K562 (cell line): Measurements from ENCODE around the gene NUP107. TPM values are rescaled to one million over a fixed set of nuclear protein-coding genes. Genes with fewer than 3 reads are reported as not detected.

Source experiments
- ATAC-seq: fragments of 200-7000 bp; cut with Tn5 transposase; 3 replicates; pipeline ENCODE4 v1.9.1; 2020; ENCODE audit warnings: moderate library complexity
- BruUV-seq: library from RNA; stranded (reverse); fragments of 400-500 nt; replicated peaks from 2 replicates; lab custom pipeline; 2021; lab: Mats Ljungman, UMichigan
- CTCF ChIA-PET: fragments of 300-600 bp; formaldehyde crosslinking; extraction: SDS; loops from one replicate; lab custom pipeline; 2021; ENCODE audit warnings: low intra/inter-chr PET ratio; lab: Yijun Ruan, JAX
- POLR2A ChIA-PET: fragments of 300-600, 350-650 bp; sonication (Branson Sonifier 250); formaldehyde crosslinking; extraction: SDS; loops from one replicate; lab custom pipeline; 2021; ENCODE audit warnings: antibody characterized with exemption, inconsistent platforms; lab: Yijun Ruan, JAX
- DNase-seq, 4 experiments: peaks; one replicate each; pipeline versions ENCODE4 v3.0.0 to v3.0.0-alpha.2; 2011 to 2018; ENCODE audit warnings: low spot score in 3 of 4, mixed read lengths in 3 of 4; ENCODE audit errors: extremely low read depth in 1 of 4
- FAIRE-seq: peaks from 2 replicates; lab custom pipeline; 2011; peaks lifted over from hg19 to GRCh38; lab: Jason Lieb, UNC
- H2AFZ ChIP-seq: 2 replicates; pipeline ENCODE4 v1.6.0; 2011; ENCODE audit warnings: low read depth, low read length, control low read depth, inconsistent platforms
- H3K27ac ChIP-seq: fragments of 200-600 bp; 3 replicates; pipeline ENCODE4 v1.8.0; 2011; ENCODE audit warnings: low read depth, mild to moderate bottlenecking, control low read depth, inconsistent platforms, low read length, moderate library complexity, mixed read lengths; ENCODE audit errors: extremely low read depth
- H3K27me3 ChIP-seq, 2 experiments: fragments of 300-600 bp in 1 of 2; 2 replicates in 1 of 2; 3 replicates in 1 of 2; pipeline versions ENCODE4 v1.6.0 to v1.8.0; 2011; ENCODE audit warnings: inconsistent platforms in 2 of 2, low read length in 2 of 2, mild to moderate bottlenecking in 1 of 2, mixed read lengths in 1 of 2, moderate library complexity in 1 of 2; ENCODE audit not compliant: control insufficient read depth in 2 of 2, insufficient read depth in 2 of 2
- H3K36me3 ChIP-seq: fragments of 300-600 bp; 3 replicates; pipeline ENCODE4 v1.8.0; 2011; ENCODE audit warnings: mild to moderate bottlenecking, low read length, inconsistent platforms; ENCODE audit not compliant: control insufficient read depth, insufficient read depth
- H3K4me1 ChIP-seq, 2 experiments: fragments of 200-600 bp in 1 of 2; replicated peaks in 1 of 2; 2 replicates in 1 of 2; 3 replicates in 1 of 2; pipeline versions ENCODE4 v1.5.1 to v1.8.0; 2011; ENCODE audit warnings: inconsistent platforms in 2 of 2, low read length in 2 of 2, mild to moderate bottlenecking in 1 of 2, mixed read lengths in 1 of 2, moderate library complexity in 1 of 2; ENCODE audit not compliant: control insufficient read depth in 2 of 2, insufficient read depth in 2 of 2
- H3K4me2 ChIP-seq: 2 replicates; pipeline ENCODE4 v1.6.1; 2011; ENCODE audit warnings: low read length, control low read depth, inconsistent platforms, mixed read lengths; ENCODE audit not compliant: insufficient read depth
- H3K4me3 ChIP-seq: fragments of 200-600 bp; sonication (generic), shearing (Covaris generic); 2 replicates; pipeline ENCODE4 v1.5.1; 2016; ENCODE audit warnings: control low read depth, inconsistent platforms
- H3K79me2 ChIP-seq: fragments of 200-600 bp; 3 replicates; pipeline ENCODE4 v1.8.0; 2011; ENCODE audit warnings: low read length, inconsistent platforms; ENCODE audit not compliant: control insufficient read depth, insufficient read depth
- H3K9ac ChIP-seq, 2 experiments: 2 replicates each; pipeline versions ENCODE4 v1.6.0 to v1.6.1; 2011; ENCODE audit warnings: low read depth in 2 of 2, low read length in 2 of 2, control low read depth in 1 of 2, inconsistent platforms in 1 of 2, mild to moderate bottlenecking in 1 of 2, mixed read lengths in 1 of 2; ENCODE audit not compliant: insufficient read depth in 1 of 2
- H3K9me1 ChIP-seq: one replicate; pipeline ENCODE4 v1.6.0; 2011; ENCODE audit warnings: inconsistent platforms, mild to moderate bottlenecking, low read length, moderate library complexity; ENCODE audit not compliant: control insufficient read depth, insufficient read depth
- H3K9me3 ChIP-seq: replicated peaks from 2 replicates; pipeline ENCODE4 v1.5.1; 2011; ENCODE audit warnings: low read depth, low read length, inconsistent platforms; ENCODE audit not compliant: control insufficient read depth, insufficient read depth
- H4K20me1 ChIP-seq: replicated peaks from 2 replicates; pipeline ENCODE4 v1.6.1; 2011; ENCODE audit warnings: low read length, inconsistent platforms, mixed read lengths; ENCODE audit not compliant: control insufficient read depth, insufficient read depth
- EP400 ChIP-seq: fragments of 450-650 bp; IDR thresholded peaks from 2 replicates; pipeline ENCODE4 v1.6.1; 2017; ENCODE audit warnings: antibody characterized with exemption, mild to moderate bottlenecking, moderate library complexity
- ERF ChIP-seq: fragments of 450-650 bp; formaldehyde crosslinking; IDR thresholded peaks from 2 replicates; pipeline ENCODE4 v1.4.0; 2020; ENCODE audit warnings: mild to moderate bottlenecking, mixed read lengths
- FOSL1 ChIP-seq: fragments of 200-800 bp; sonication (Bioruptor generic); conservative IDR thresholded peaks from 2 replicates; pipeline ENCODE4 v1.6.1; 2016; ENCODE audit warnings: missing genetic modification characterization, missing compliant biosample characterization
- GABPB1 ChIP-seq: sonication (generic); formaldehyde crosslinking; IDR thresholded peaks from 2 replicates; pipeline ENCODE4 v1.8.0; 2022; ENCODE audit warnings: mild to moderate bottlenecking, missing genetic modification reagents
- JUN ChIP-seq, 2 experiments: sonication (generic) in 1 of 2; formaldehyde crosslinking in 1 of 2; IDR thresholded peaks; 2 replicates each; pipeline versions ENCODE4 v1.6.1 to v1.8.0; 2012 to 2022; ENCODE audit warnings: borderline replicate concordance in 2 of 2, mild to moderate bottlenecking in 2 of 2, improper control_type of control experiment in 1 of 2, low read depth in 1 of 2, low read length in 1 of 2, missing genetic modification reagents in 1 of 2
- KAT7 ChIP-seq: sonication (generic); formaldehyde crosslinking; IDR thresholded peaks from 2 replicates; pipeline ENCODE4 v1.8.0; 2022; ENCODE audit warnings: missing genetic modification reagents, mild to moderate bottlenecking, borderline replicate concordance
- MCM7 ChIP-seq, 2 experiments: fragments of 450-650 bp; IDR thresholded peaks; 2 replicates each; pipeline ENCODE4 v1.6.1; 2016 to 2018
- NCOR1 ChIP-seq: fragments of 450-650 bp; IDR thresholded peaks from 2 replicates; pipeline ENCODE4 v1.6.1; 2016; ENCODE audit warnings: mild to moderate bottlenecking, moderate library complexity
- NFXL1 ChIP-seq: fragments of 450-650 bp; formaldehyde crosslinking; IDR thresholded peaks from 2 replicates; pipeline ENCODE4 v1.4.0; 2021; ENCODE audit warnings: mild to moderate bottlenecking
- SIN3A ChIP-seq, 2 experiments: fragments of 150-350 bp in 1 of 2; IDR thresholded peaks; 2 replicates each; pipeline ENCODE4 v1.6.1; 2011 to 2016; ENCODE audit warnings: borderline replicate concordance in 2 of 2, low read depth in 2 of 2, low read length in 2 of 2, mild to moderate bottlenecking in 2 of 2, moderate library complexity in 2 of 2; ENCODE audit not compliant: control insufficient read depth in 1 of 2
- TBL1XR1 ChIP-seq, 2 experiments: IDR thresholded peaks; 2 replicates each; pipeline ENCODE4 v1.6.1; 2012; ENCODE audit warnings: improper control_type of control experiment in 2 of 2, low read length in 2 of 2, mild to moderate bottlenecking in 1 of 2
- TCF7L2 ChIP-seq: fragments of 150-350 bp; IDR thresholded peaks from 2 replicates; pipeline ENCODE4 v1.6.1; 2016; ENCODE audit warnings: low read depth, mild to moderate bottlenecking, low read length, moderate library complexity
- TCFL5 ChIP-seq: fragments of 250-450 bp; sonication (Bioruptor Pico); conservative IDR thresholded peaks from 2 replicates; pipeline ENCODE4 v1.6.1; 2021; ENCODE audit warnings: mild to moderate bottlenecking, moderate library complexity, matching md5 sums
- ZNF133 ChIP-seq: fragments of 250-450 bp; sonication (Bioruptor Pico); IDR thresholded peaks from 2 replicates; pipeline ENCODE4 v1.4.0; 2020; ENCODE audit warnings: mild to moderate bottlenecking
- ZNF184 ChIP-seq: sonication (generic); formaldehyde crosslinking; IDR thresholded peaks from 2 replicates; pipeline ENCODE4 v1.5.0; 2020; ENCODE audit warnings: missing genetic modification reagents
- ZNF445 ChIP-seq: fragments of 250-450 bp; sonication (Bioruptor Pico); IDR thresholded peaks from 2 replicates; pipeline ENCODE4 v1.4.0; 2020; ENCODE audit warnings: low read depth, mild to moderate bottlenecking, moderate library complexity
- ZNF551 ChIP-seq: fragments of 250-450 bp; sonication (Bioruptor Pico); IDR thresholded peaks from 2 replicates; pipeline ENCODE4 v1.5.0; 2021; ENCODE audit warnings: mild to moderate bottlenecking, moderate library complexity
- WGBS: fragments of 100-300 bp; shearing (Covaris generic); methylation state at CpG from one replicate; pipeline ENCODE4 v1.1.6; 2016; ENCODE audit warnings: low coverage, mixed read lengths; ENCODE audit not compliant: insufficient coverage; ENCODE audit errors: missing lambda C conversion rate; 5-methylcytosine and 5-hydroxymethylcytosine counted together
- in situ Hi-C: fragments of 300-500 bp; cut with MboI; formaldehyde crosslinking; loops from 4 replicates; pipeline ENCODE4 v1.15.0; 2018; ENCODE audit warnings: inconsistent platforms, mixed read lengths
- intact Hi-C: fragments of 100-400 bp; cut with micrococcal nuclease; formaldehyde crosslinking; loops from 2 replicates; pipeline ENCODE4 v1.14.2; 2022
- polyA plus RNA-seq, 8 experiments: library from polyadenylated mRNA; depleted of rRNA in 4 of 8; stranded (reverse) in 5 of 8; unstranded in 3 of 8; fragments of >200 nt; fragmentation: Nextera tagmentation in 2 of 8; fragmentation: Illumina TruSeq in 1 of 8; extraction: Ambion mirVana in 2 of 8; extraction: Trizol in 1 of 8; gene quantifications; 2 replicates each; pipeline versions ENCODE4 v1.2.1 to v1.2.3, GENCODE V29; 2011 to 2014; ENCODE audit warnings: inconsistent platforms in 1 of 8, missing spikeins in 1 of 8
- total RNA-seq, 7 experiments: library from RNA; depleted of rRNA in 6 of 7; stranded (reverse); fragments of >200 nt in 6 of 7; fragmentation: Illumina TruSeq in 2 of 7; extraction: Trizol in 2 of 7; gene quantifications; 2 replicates each; pipeline versions ENCODE4 v1.2.1 to v1.2.3, GENCODE V29; 2011 to 2021; ENCODE audit warnings: low replicate concordance in 1 of 7
- TF ChIP-seq, protein P1 (sequence below): fragments of 450-650 bp; IDR thresholded peaks from 2 replicates; pipeline ENCODE4 v1.6.1; 2016
- TF ChIP-seq, protein P2 (sequence below): sonication (generic); formaldehyde crosslinking; IDR thresholded peaks from 2 replicates; pipeline ENCODE4 v1.8.0; 2022; ENCODE audit warnings: mild to moderate bottlenecking, missing genetic modification reagents, borderline replicate concordance
- TF ChIP-seq, protein P3 (sequence below): IDR thresholded peaks from 2 replicates; pipeline ENCODE4 v1.6.1; 2011; ENCODE audit not compliant: insufficient read length; ENCODE audit errors: extremely low read depth

Gene NUP107
- total and polyA plus RNA-seq, 9 of the 15 experiments (the other 6 are each of a cell fraction or from before 2014, with no cell fraction given) = 129 to 277 (median 199) TPM

DNA sequence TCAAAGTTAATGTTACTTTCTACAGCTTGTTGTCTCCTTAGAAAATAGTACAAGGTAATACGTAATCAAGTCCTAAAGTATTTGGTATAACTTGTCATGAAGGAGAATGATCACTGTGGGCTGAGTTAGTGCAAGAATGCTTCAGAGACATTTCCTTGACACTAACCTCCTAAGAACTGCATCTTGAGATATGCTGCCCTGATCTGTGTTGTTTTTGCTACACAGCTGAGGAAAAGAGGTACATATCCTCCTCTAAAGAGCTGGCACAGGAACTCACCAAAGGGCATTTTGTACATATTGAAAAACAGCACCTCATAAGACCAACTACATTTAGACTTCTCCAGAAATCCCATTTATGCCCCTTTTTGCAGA lies 47.4 kb upstream of the NUP107 start:
- Histone ChIP-seq H3K4me2 (no peak overlapping the region), H3K9ac (no peak overlapping the region), H3K4me1 (no peaks in the 10 kb centered on the region), H3K36me3 (peaks cover 29% of the 10 kb centered on the region; the same call in 2 of the 3 replicates), H3K4me3 (no peak overlapping the region), H3K9me3 (no peaks in the 10 kb centered on the region), H3K27me3 (no peaks in the 10 kb centered on the region), H3K9me1 (no peaks in the 10 kb centered on the region), H4K20me1 (no peaks in the 10 kb centered on the region), H3K79me2 (peaks cover 97% of the 10 kb centered on the region), H3K27ac (peak overlapping the region; percentile 24; the same call in 1 of the 3 replicates), H2AFZ (no peak overlapping the region)
- FAIRE-seq (no peak), DNase-seq (no peak), ATAC-seq (no peak; the same call in 1 of the 3 replicates)
- ChIA-PET POLR2A (interaction anchor here (0.7 to 1.1 kb wide), 3 partner anchors 10 to 146 kb away, joined by 3 to 4 read pairs (median 3); no protein-coding TSS in a partner anchor), CTCF (no interaction called here)
- WGBS = 93% methylated on average over 1 of the region's 1 CpG
- in situ Hi-C loops (no loop called here), intact Hi-C loops (no loop called here)
- BruUV-seq = no TSS peak
- TF ChIP-seq JUN (IDR thresholded peaks at IDR 0.05; ENCODE audit: borderline replicate concordance, low read depth, low read length) (no peak), JUN (CRISPR knock-in tag; IDR thresholded peaks at IDR 0.05; ENCODE audit: borderline replicate concordance) (no peak), ZNF133 (CRISPR knock-in tag) (no peak), NCOR1 (no peak), EP400 (no peak), NFXL1 (no peak), ZNF184 (CRISPR knock-in tag) (no peak), GABPB1 (CRISPR knock-in tag) (no peak), KAT7 (CRISPR knock-in tag) (no peak), TCF7L2 (no peak), ERF (CRISPR knock-in tag) (no peak), SIN3A (IDR thresholded peaks at IDR 0.05; ENCODE audit: borderline replicate concordance in 2 of 2, control insufficient read depth in 1 of 2, low read depth in 2 of 2, low read length in 2 of 2) (no peak), ZNF445 (CRISPR knock-in tag) (no peak), TCFL5 (no peak), TBL1XR1 (IDR thresholded peaks at IDR 0.05; ENCODE audit: low read length in 2 of 2) (no peak), FOSL1 (tag) (no peak), MCM7 (IDR thresholded peaks at IDR 0.05) (no peak), ZNF551 (CRISPR knock-in tag) (no peak)
- TF ChIP-seq, protein P1, sequence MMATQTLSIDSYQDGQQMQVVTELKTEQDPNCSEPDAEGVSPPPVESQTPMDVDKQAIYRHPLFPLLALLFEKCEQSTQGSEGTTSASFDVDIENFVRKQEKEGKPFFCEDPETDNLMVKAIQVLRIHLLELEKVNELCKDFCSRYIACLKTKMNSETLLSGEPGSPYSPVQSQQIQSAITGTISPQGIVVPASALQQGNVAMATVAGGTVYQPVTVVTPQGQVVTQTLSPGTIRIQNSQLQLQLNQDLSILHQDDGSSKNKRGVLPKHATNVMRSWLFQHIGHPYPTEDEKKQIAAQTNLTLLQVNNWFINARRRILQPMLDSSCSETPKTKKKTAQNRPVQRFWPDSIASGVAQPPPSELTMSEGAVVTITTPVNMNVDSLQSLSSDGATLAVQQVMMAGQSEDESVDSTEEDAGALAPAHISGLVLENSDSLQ = no peak
- TF ChIP-seq, protein P2, sequence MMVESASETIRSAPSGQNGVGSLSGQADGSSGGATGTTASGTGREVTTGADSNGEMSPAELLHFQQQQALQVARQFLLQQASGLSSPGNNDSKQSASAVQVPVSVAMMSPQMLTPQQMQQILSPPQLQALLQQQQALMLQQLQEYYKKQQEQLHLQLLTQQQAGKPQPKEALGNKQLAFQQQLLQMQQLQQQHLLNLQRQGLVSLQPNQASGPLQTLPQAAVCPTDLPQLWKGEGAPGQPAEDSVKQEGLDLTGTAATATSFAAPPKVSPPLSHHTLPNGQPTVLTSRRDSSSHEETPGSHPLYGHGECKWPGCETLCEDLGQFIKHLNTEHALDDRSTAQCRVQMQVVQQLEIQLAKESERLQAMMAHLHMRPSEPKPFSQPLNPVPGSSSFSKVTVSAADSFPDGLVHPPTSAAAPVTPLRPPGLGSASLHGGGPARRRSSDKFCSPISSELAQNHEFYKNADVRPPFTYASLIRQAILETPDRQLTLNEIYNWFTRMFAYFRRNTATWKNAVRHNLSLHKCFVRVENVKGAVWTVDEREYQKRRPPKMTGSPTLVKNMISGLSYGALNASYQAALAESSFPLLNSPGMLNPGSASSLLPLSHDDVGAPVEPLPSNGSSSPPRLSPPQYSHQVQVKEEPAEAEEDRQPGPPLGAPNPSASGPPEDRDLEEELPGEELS (CRISPR knock-in tag) = no peak
- TF ChIP-seq, protein P3, sequence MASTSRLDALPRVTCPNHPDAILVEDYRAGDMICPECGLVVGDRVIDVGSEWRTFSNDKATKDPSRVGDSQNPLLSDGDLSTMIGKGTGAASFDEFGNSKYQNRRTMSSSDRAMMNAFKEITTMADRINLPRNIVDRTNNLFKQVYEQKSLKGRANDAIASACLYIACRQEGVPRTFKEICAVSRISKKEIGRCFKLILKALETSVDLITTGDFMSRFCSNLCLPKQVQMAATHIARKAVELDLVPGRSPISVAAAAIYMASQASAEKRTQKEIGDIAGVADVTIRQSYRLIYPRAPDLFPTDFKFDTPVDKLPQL = no peak
